HG03460 (cell line): ENCODE results near the gene RGR.

Experiments used
- ATAC-seq: cut with Tn5 transposase; IDR thresholded peaks from one replicate; pipeline ENCODE4 v1.9.1; 2021; ENCODE audit not compliant: unreplicated experiment

The RGR gene

DNA sequence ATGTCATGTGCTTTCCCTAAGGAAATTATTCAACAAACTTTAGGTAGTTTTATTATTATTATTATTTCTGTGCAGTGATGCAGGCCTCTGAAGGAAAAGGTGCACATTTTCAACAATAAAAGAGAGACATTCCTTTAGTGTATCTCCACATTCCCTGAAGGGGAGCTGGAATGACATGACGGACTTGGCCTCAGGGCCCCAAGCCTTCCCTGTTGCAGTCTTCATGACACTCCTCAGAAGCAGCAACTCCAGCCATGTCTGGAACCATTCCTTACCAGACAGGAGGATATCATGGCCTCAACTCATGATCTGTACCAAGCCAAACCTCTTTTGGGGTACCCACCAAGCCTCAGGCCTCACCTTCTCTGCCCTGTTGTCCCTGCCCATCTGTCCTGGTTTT lies 48.3 kb downstream of the RGR start:
- no peak for ATAC-seq

DNA sequence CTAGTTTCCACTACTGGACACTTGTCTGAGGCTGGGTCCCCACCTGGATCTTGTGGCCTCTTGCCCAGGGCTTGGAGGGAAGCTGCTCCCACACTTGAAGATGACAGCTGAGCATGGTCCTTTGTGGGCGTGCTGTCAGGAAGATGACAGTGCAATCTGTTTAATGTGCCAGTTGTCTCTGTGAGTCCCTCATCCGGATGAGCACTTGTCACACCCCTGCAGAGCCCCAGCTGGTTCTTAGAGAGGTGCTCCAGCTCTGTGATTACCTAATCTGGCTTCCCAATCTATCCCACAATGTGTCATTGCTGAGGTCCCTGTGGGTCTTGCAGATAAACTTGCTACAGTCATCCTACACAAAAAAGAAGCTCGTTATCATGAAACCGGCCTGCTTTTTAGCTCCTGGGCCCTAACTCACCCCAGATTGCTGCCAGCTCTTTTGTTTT lies 48.7 kb downstream of the RGR start:
- no peak for ATAC-seq

DNA sequence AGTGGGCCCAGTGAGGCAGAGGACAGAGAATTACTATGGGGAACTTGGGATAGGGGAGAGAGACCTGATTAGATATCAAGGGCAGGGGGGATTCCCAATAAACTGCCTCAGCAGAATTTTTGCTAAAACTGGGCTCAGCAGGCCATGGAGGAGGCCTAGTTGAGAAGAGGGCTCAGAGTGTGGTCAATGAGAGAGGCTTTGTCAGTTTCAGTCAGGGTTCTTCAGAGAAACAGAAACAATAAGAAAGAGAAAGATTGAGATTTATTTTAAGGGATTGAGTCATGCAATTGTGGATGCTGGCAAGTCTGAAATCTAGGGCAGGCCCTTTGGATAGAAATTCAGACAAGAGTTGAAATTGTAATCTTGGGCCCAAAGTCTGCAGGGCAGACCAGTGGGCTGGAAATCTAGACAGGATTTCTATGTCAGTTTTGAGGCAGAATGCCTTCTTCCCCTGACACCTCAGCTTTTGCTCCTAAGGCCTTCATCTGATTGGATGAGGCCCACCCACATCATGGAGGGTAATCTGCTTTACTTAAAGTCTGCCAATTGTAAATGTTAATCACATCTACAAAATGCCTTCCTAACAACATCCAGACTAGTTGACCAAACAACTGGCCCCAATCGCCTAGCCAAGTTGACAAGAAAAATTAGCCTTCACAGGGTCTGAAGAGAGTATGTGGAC lies 50.1 kb downstream of the RGR start:
- ATAC-seq, result no peak

DNA sequence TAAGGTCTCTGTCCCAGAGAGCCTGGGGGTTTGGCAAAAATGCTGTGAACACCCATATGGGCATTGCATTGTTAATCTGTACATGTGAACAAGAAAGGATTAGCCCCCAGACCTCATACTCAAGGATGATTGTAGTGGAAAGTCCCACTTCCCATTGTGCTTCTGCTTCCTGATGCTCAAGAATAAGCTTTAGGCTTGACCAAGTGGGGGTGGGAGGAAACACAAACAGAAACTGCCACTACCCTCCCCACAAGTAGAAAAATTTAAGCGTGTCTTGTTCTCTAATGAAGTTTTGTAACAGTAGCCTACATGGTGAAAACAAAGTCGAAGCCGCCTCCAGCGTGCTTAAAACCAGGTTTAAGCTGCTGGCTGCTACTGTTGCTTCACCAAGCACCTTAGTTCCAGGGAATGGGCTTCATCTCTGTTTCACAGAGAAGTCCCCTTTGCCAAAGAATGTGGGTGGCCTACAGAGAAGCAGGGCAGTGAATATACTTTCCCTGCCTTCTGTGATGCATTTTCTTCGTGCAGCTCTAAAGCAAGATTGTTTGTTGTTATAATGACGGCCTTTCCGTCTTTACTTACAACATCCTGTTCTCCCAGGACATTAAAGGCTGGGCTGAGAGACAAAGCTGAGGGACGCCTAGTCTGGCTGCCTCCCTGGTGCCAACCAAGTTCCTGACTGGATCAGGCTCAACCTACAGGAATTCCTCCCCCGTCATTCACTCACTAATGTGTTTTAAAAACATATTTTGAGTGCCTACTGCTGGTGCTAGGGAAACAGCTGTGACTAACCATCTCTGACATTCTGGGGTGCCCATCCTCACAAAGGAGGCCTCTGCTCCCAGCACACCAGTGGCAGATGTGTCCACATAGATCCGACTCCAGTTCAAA lies 51.5 kb downstream of the RGR start:
- no peak for ATAC-seq

DNA sequence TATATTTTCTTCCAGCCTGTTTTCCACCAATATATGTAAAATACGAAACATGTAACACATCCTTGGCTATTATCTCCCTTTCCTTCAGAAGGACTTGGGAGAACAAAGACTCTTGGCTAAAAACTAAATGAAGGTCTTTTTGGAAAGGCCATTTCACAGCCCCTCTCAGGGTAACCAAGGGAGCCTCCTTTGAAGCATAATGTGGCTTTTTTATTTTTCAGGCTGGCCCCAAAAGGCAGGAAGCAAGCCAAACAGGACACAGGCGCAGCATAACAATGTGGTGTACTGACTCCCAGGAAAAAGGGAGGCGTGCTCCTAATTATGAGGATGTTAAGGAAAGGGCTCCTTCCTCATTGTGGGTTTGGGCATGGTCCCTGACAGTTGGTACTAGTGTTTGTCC lies 53.2 kb downstream of the RGR start:
- no peak for ATAC-seq

DNA sequence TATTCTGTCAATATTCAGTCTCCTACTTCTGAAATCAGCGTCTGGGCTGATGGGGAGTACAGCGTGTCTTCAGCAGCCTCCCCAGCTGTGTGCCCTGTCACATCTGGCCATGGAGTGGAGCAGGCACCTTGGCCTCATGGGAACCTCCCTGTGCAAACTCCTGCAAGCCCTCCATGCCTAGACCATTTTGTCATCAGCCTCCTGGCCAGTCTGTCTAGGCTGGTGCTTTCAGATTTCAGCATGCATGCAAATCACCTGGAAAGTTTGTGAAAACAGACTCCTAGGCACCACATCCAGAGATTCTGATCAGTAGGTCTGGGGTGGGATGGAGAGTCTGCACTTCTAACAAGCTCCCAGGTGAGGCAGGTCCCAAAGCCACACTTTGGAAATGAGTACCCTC lies 57.4 kb downstream of the RGR start:
- ATAC-seq, result no peak

DNA sequence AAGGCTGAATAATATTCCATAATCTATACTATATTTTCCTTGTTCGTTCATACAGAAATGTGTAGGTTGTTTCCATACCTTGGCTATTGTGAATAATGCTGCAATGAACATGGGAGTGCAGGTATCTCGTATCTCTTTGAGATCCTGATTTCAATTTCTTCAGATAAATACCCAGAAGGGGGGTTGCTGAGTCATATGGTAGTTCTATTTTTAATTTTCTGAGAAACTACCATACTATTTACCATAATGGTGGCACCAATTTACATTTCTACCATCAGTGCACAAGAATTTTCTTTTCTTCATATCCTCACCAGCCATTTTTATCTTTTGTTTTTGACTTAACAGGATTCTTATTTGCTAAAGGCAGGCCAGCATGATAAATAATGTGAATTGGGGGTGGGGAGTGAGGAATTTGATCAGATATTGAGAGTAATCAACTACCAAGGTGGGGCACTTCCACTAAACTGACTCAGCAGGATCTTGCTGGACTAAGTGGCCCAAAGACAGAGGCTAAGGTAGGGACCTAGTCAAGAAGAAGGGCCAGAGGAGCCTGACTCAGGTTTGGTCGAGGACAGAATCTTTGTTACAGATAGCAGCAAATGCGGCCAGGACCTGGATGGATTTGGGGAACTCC lies 62.0 kb downstream of the RGR start:
- ATAC-seq, result no peak

DNA sequence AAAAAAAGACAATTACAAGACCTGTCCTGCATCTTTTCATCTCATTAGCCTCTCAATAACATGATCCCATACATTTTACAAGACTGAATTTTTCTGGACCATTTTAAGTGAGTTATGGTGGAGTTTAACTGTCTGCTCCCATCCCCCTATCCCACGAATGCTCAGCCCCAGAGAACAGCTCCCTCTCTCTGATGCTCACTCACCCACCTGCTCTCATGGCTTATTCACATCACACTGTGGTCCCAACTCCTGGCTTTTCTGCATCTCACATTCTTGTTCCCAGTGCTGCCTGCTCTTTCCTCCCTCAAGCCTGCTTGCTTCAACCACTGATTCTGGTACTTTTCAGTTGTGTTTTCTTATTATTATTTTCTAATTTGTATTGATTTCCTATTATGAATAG lies 63.2 kb downstream of the RGR start:
- ATAC-seq, result no peak

DNA sequence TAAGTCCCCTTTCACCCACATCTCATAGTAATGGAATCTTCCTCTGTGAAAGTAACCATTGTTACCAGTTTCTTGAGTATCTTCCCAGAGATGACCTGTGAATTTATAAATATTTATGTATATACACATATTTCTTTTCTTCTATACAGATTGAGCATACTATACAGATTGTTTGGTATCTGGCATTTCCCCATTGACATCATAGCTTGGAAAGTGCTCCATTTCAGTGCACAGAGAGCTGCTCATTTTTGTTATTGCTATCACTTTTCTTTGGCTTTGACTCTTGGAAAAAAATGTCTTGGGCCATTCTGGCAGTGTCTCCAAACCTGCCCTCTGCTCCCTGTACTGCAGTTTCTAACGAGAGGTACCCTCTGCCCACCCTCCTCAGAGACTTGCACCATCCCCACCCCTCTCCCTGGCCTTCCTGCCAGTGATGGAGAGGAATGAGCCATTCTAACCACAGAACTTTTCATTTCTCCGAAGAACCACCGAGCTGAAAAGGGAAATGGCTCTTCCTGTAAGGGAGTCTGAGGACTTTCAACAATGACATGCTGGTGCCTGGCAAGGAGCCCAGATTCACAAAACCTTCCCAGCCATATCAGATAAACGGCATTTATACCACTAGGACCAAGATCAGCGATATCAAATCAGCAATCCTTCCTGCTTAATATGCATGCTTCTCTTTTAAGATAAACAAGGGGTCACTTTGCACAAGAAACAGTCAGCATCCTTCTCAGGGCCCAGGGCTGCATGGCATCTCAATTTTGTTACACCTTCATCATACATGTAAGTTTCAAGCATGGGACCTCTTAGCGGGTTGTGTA lies 63.8 kb downstream of the RGR start:
- peak; percentile 53 for ATAC-seq
